K562 (cell line): Measurements from ENCODE around the gene CSNK1D. TPM values are rescaled to one million over a fixed set of nuclear protein-coding genes. Genes with fewer than 3 reads are reported as not detected.

ENCODE experiments used
- AFF4 ChIP-seq: sonication (generic); formaldehyde crosslinking; IDR thresholded peaks from 2 replicates; pipeline ENCODE4 v1.8.0; 2023; ENCODE audit warnings: mild to moderate bottlenecking, missing genetic modification reagents
- ATF2 ChIP-seq: sonication (generic); formaldehyde crosslinking; IDR thresholded peaks from 2 replicates; pipeline ENCODE4 v1.8.1; 2022; ENCODE audit warnings: missing genetic modification reagents
- ATF6 ChIP-seq: sonication (generic); formaldehyde crosslinking; IDR thresholded peaks from 2 replicates; pipeline ENCODE4 v1.4.0; 2020; ENCODE audit warnings: mild to moderate bottlenecking, missing genetic modification reagents
- E2F5 ChIP-seq: sonication (generic); formaldehyde crosslinking; IDR thresholded peaks from 2 replicates; pipeline ENCODE4 v1.8.0; 2022; ENCODE audit warnings: mild to moderate bottlenecking, missing genetic modification reagents
- FOXP4 ChIP-seq: sonication (generic); formaldehyde crosslinking; IDR thresholded peaks from 2 replicates; pipeline ENCODE4 v1.8.0; 2022; ENCODE audit warnings: mild to moderate bottlenecking, missing genetic modification reagents, borderline replicate concordance
- MYC ChIP-seq, 2 experiments: fragments of 250-450 bp in 1 of 2; sonication (Bioruptor Pico) in 1 of 2; IDR thresholded peaks; 2 replicates each; pipeline versions ENCODE4 v1.5.1 to v1.6.1; 2012 to 2021; ENCODE audit warnings: low read depth in 2 of 2, borderline replicate concordance in 1 of 2, improper control_type of control experiment in 1 of 2, low read length in 1 of 2, mild to moderate bottlenecking in 1 of 2, moderate library complexity in 1 of 2
- NFATC3 ChIP-seq: fragments of 450-650 bp; IDR thresholded peaks from 2 replicates; pipeline ENCODE4 v1.6.1; 2017; ENCODE audit warnings: mild to moderate bottlenecking
- PKNOX1 ChIP-seq: fragments of 450-650 bp; IDR thresholded peaks from 2 replicates; pipeline ENCODE4 v1.6.1; 2016
- PTRF ChIP-seq: fragments of 450-650 bp; IDR thresholded peaks from 2 replicates; pipeline ENCODE4 v1.6.1; 2016; ENCODE audit warnings: mild to moderate bottlenecking, missing genetic modification characterization, missing compliant biosample characterization
- SIN3A ChIP-seq, 2 experiments: fragments of 150-350 bp in 1 of 2; IDR thresholded peaks; 2 replicates each; pipeline ENCODE4 v1.6.1; 2011 to 2016; ENCODE audit warnings: borderline replicate concordance in 2 of 2, low read depth in 2 of 2, low read length in 2 of 2, mild to moderate bottlenecking in 2 of 2, moderate library complexity in 2 of 2; ENCODE audit not compliant: control insufficient read depth in 1 of 2
- TCF3 ChIP-seq: sonication (generic); formaldehyde crosslinking; IDR thresholded peaks from 2 replicates; pipeline ENCODE4 v1.4.0; 2020; ENCODE audit warnings: mild to moderate bottlenecking, missing genetic modification reagents
- ZEB2 ChIP-seq: fragments of 450-650 bp; IDR thresholded peaks from 2 replicates; pipeline ENCODE4 v1.6.1; 2016
- ZFP1 ChIP-seq: fragments of 450-650 bp; formaldehyde crosslinking; IDR thresholded peaks from 2 replicates; pipeline ENCODE4 v1.4.0; 2020; ENCODE audit warnings: mild to moderate bottlenecking, mixed read lengths
- ZNF830 ChIP-seq: fragments of 250-450 bp; sonication (Bioruptor Pico); IDR thresholded peaks from 2 replicates; pipeline ENCODE4 v1.5.0; 2021; ENCODE audit warnings: mild to moderate bottlenecking
- polyA plus RNA-seq, 8 experiments: library from polyadenylated mRNA; depleted of rRNA in 4 of 8; stranded (reverse) in 5 of 8; unstranded in 3 of 8; fragments of >200 nt; fragmentation: Nextera tagmentation in 2 of 8; fragmentation: Illumina TruSeq in 1 of 8; extraction: Ambion mirVana in 2 of 8; extraction: Trizol in 1 of 8; gene quantifications; 2 replicates each; pipeline versions ENCODE4 v1.2.1 to v1.2.3, GENCODE V29; 2011 to 2014; ENCODE audit warnings: inconsistent platforms in 1 of 8, missing spikeins in 1 of 8
- total RNA-seq, 7 experiments: library from RNA; depleted of rRNA in 6 of 7; stranded (reverse); fragments of >200 nt in 6 of 7; fragmentation: Illumina TruSeq in 2 of 7; extraction: Trizol in 2 of 7; gene quantifications; 2 replicates each; pipeline versions ENCODE4 v1.2.1 to v1.2.3, GENCODE V29; 2011 to 2021; ENCODE audit warnings: low replicate concordance in 1 of 7

CSNK1D gene
- total and polyA plus RNA-seq, 9 of the 15 experiments (the other 6 are each of a cell fraction or from before 2014, with no cell fraction given), result 6.5 to 133 (median 41.3) TPM

- TF ChIP-seq PKNOX1, result no peak
- 0 out of 2 replicates have a peak, but pooled peaks have one; percentile 26 for TF ChIP-seq ATF2 (CRISPR knock-in tag)
- no peak for TF ChIP-seq ZFP1 (CRISPR knock-in tag)
- TF ChIP-seq MYC (IDR thresholded peaks at IDR 0.05; ENCODE audit: low read depth, low read length), result peak; percentile 54; the same call in 1 of the 2 replicates
- no peak; the same call in 1 of the 2 replicates for TF ChIP-seq MYC (CRISPR knock-in tag; IDR thresholded peaks at IDR 0.05; ENCODE audit: borderline replicate concordance, low read depth)
- TF ChIP-seq FOXP4 (CRISPR knock-in tag), result peak; percentile 45; the same call in 1 of the 2 replicates
- 0 out of 2 replicates have a peak, but pooled peaks have one; percentile 13 for TF ChIP-seq TCF3 (CRISPR knock-in tag)
- TF ChIP-seq ZEB2, result no peak
- no peak for TF ChIP-seq NFATC3
- no peak for TF ChIP-seq ATF6 (CRISPR knock-in tag)
- no peak for TF ChIP-seq E2F5 (CRISPR knock-in tag)
- TF ChIP-seq ZNF830 (CRISPR knock-in tag), result no peak
- TF ChIP-seq PTRF (tag), result no peak
- peak; percentile 56; the same call in 1 of the 2 replicates for TF ChIP-seq AFF4 (CRISPR knock-in tag)
- 0 out of 4 replicates have a peak, but pooled peaks of 1 of the 2 experiments have one; percentile 34 for TF ChIP-seq SIN3A (IDR thresholded peaks at IDR 0.05; ENCODE audit: borderline replicate concordance in 2 of 2, control insufficient read depth in 1 of 2, low read depth in 2 of 2, low read length in 2 of 2)
Measured at GRCh38 chr17:82230609-82231311, 42.7 kb downstream of the CSNK1D start (continued).
